NCI-H1930 (cell line): ENCODE measurements around the gene HPS1.
"Not testable (repeated sequence)": the region's sequence is repeated elsewhere in the genome, so short reads cannot be mapped to it uniquely, and the experiment has no call there.

Experiments
- DNase-seq, 2 experiments: peaks; one replicate each; lab custom pipeline; 2025; lab: John Stamatoyannopoulos, UW

HPS1 gene

GRCh38 chr10:98389398-98389797 is 57.3 kb downstream of the HPS1 start:
- no peak for DNase-seq

GRCh38 chr10:98388101-98388655 is 58.6 kb downstream of the HPS1 start:
- no peak for DNase-seq

GRCh38 chr10:98384531-98385133 is 62.1 kb downstream of the HPS1 start:
- DNase-seq = no peak

- DNase-seq = no peak
Observed at GRCh38 chr10:98383869-98384268, 62.9 kb downstream of the HPS1 start.

- not testable (repeated sequence) for DNase-seq
Observed at GRCh38 chr10:98383134-98383667, 63.5 kb downstream of the HPS1 start.

- DNase-seq = no peak
Observed at GRCh38 chr10:98382691-98383101, 64.0 kb downstream of the HPS1 start.

GRCh38 chr10:98380493-98381339 is 66.0 kb downstream of the HPS1 start:
- DNase-seq = no peak

GRCh38 chr10:98378722-98379121 is 68.0 kb downstream of the HPS1 start:
- no peak for DNase-seq

GRCh38 chr10:98377536-98377935 is 69.2 kb downstream of the HPS1 start:
- DNase-seq = no peak

GRCh38 chr10:98377001-98377400 is 69.7 kb downstream of the HPS1 start:
- no peak for DNase-seq

GRCh38 chr10:98376485-98376884 is 70.2 kb downstream of the HPS1 start:
- no peak for DNase-seq

GRCh38 chr10:98374217-98374985 is 72.3 kb downstream of the HPS1 start:
- no peak for DNase-seq

GRCh38 chr10:98373260-98374040 is 73.3 kb downstream of the HPS1 start:
- no peak for DNase-seq

GRCh38 chr10:98370831-98371820 is 75.6 kb downstream of the HPS1 start:
- DNase-seq = no peak

GRCh38 chr10:98369801-98370200 is 76.9 kb downstream of the HPS1 start:
- no peak for DNase-seq

GRCh38 chr10:98368644-98369043 is 78.1 kb downstream of the HPS1 start:
- DNase-seq = no peak

- no peak for DNase-seq
Observed at GRCh38 chr10:98367604-98368451, 78.9 kb downstream of the HPS1 start.
